ENCODE results near the gene PEX26.

PEX26 gene

GRCh38 chr22:18059094-18059417 lies 18.7 kb upstream of the PEX26 start:
- no peaks in the 10 kb centered on the region for H3K27me3 ChIP-seq (replicated peaks; ENCODE audit: control insufficient read depth, insufficient read depth, low read length)
- H3K4me3 ChIP-seq (replicated peaks; ENCODE audit: low read depth, low read length) = no peak overlapping the region
- no peak for DNase-seq (ENCODE audit: extremely low read depth, insufficient read length)
- TF ChIP-seq CTCF (IDR thresholded peaks at IDR 0.05; ENCODE audit: insufficient read depth, low read length, poor library complexity, severe bottlenecking) = no peak
- no peaks in the 10 kb centered on the region for H3K36me3 ChIP-seq (ENCODE audit: control insufficient read depth, insufficient read depth, low read length)

DNA sequence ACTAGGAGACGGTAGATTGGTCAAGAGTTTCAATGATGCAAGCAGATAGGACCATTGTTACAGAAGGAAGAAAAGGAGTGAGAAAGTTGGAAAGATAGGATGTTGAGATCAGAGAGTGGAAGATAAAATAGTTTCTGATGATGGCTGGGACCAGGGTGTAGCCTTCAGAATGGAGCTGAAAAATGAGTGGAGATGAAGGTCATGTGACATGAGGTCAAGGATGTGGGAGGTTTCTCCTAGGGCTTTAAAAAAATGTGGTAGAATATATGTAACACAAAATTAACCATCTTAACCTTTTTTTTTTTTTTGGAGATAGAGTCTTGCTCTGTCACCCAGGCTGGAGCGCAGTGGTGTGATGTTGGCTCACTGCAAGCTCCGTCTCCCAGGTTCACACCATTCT lies 18.3 kb upstream of the PEX26 start:
- Histone ChIP-seq H3K27me3 (replicated peaks; ENCODE audit: control insufficient read depth, insufficient read depth, low read length) (no peaks in the 10 kb centered on the region), H3K4me3 (replicated peaks; ENCODE audit: low read depth, low read length) (no peak overlapping the region), H3K36me3 (ENCODE audit: control insufficient read depth, insufficient read depth, low read length) (no peaks in the 10 kb centered on the region)
- TF ChIP-seq CTCF (IDR thresholded peaks at IDR 0.05; ENCODE audit: insufficient read depth, low read length, poor library complexity, severe bottlenecking) = no peak
- DNase-seq (ENCODE audit: extremely low read depth, insufficient read length) = no peak

DNA sequence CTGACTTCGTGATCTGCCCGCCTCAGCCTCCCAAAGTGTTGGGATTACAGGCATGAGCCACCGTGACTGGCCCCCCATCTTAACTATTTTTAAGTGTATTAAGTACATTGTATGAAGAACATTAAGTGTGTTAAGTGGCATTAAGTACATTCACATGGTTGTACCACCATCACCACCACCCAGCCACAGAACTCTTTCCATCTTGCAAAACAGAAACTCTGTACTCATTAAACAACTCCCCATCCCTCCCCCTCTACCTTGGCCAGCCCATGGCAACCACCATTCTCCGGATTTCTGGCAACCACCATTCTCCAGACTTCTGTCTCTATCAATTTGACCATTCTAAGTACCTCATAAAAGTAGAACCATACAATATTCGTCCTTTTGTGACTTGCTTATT lies 17.8 kb upstream of the PEX26 start:
- no peak for TF ChIP-seq CTCF (IDR thresholded peaks at IDR 0.05; ENCODE audit: insufficient read depth, low read length, poor library complexity, severe bottlenecking)
- H3K36me3 ChIP-seq (ENCODE audit: control insufficient read depth, insufficient read depth, low read length) = no peaks in the 10 kb centered on the region
- no peak for DNase-seq (ENCODE audit: extremely low read depth, insufficient read length)
- H3K4me3 ChIP-seq (replicated peaks; ENCODE audit: low read depth, low read length) = no peak overlapping the region
- no peaks in the 10 kb centered on the region; the same call in 1 of the 2 replicates for H3K27me3 ChIP-seq (replicated peaks; ENCODE audit: control insufficient read depth, insufficient read depth, low read length)

GRCh38 chr22:18060646-18061620 lies 16.9 kb upstream of the PEX26 start:
- no peak for TF ChIP-seq CTCF (IDR thresholded peaks at IDR 0.05; ENCODE audit: insufficient read depth, low read length, poor library complexity, severe bottlenecking)
- Histone ChIP-seq H3K4me3 (replicated peaks; ENCODE audit: low read depth, low read length) (no peak overlapping the region), H3K36me3 (ENCODE audit: control insufficient read depth, insufficient read depth, low read length) (no peaks in the 10 kb centered on the region), H3K27me3 (replicated peaks; ENCODE audit: control insufficient read depth, insufficient read depth, low read length) (no peaks in the 10 kb centered on the region; the same call in 1 of the 2 replicates)
- DNase-seq (ENCODE audit: extremely low read depth, insufficient read length) = no peak

DNA sequence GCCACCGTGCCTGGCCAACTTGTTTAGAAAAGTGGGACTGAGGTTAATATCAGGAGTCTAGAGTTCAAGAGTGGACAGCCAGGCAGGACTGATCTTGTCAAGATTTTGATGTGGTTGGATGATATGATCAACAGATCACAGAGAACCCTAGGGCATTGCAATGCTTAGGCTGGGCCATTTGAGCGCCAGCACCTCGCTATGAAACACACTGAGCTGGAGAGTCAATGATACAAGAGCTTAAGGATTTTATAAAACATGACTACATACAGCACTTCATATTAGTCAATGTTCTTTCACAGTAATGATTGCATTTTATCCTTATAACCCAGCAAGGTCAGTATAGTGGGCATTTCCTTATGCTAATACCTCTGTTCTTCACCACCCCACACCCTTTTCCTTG lies 15.4 kb upstream of the PEX26 start:
- TF ChIP-seq CTCF (IDR thresholded peaks at IDR 0.05; ENCODE audit: insufficient read depth, low read length, poor library complexity, severe bottlenecking) = no peak
- Histone ChIP-seq H3K4me3 (replicated peaks; ENCODE audit: low read depth, low read length) (no peak overlapping the region), H3K36me3 (ENCODE audit: control insufficient read depth, insufficient read depth, low read length) (no peaks in the 10 kb centered on the region), H3K27me3 (replicated peaks; ENCODE audit: control insufficient read depth, insufficient read depth, low read length) (no peaks in the 10 kb centered on the region; the same call in 1 of the 2 replicates)
- no peak for DNase-seq (ENCODE audit: extremely low read depth, insufficient read length)

Measured in GM06990 (cell line).